Astrocyte (in vitro differentiated cells and primary cell): ENCODE measurements around the gene TPPP2.

ENCODE experiments used
- CTCF ChIP-seq: IDR thresholded peaks from 2 replicates; pipeline ENCODE4 v1.5.1; 2011; ENCODE audit warnings: low read depth, mild to moderate bottlenecking, inconsistent platforms, low read length, moderate library complexity; ENCODE audit not compliant: insufficient read depth
- EZH2 ChIP-seq: IDR thresholded peaks from 2 replicates; pipeline ENCODE4 v1.6.1; 2012; ENCODE audit warnings: mild to moderate bottlenecking, low read length, inconsistent platforms; ENCODE audit not compliant: insufficient read depth

- TF ChIP-seq CTCF (peak; percentile 61), EZH2 (no peak)
Observed at GRCh38 chr14:21039585-21040369, 9.8 kb downstream of the TPPP2 start.
